ENCODE measurements around the gene CDH10. TPM values are rescaled to one million over a fixed set of nuclear protein-coding genes. Genes with fewer than 3 reads are reported as not detected.

CDH10 gene
- total RNA-seq, 1 donor from 2014 or later = not detected

DNA sequence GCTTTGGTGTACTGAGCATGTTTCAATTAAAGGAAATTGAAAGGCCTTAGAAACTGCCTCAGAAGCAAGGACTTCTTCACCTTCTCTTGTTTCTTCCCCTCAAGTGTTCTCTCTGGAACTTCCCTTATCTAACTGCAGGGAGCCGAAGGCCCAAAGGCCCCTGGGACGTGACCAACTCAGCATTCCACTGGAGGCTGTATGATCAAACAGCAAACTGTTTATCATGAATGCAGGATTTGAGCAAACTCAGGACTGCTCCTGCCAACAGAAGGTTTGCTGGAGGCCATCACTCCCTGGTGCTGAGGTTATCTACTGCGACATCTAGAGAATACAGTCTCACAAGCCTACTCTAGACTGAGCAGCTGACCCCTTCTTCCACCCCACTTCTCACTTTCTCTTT, 4.8 kb upstream of the CDH10 start:
- Histone ChIP-seq H3K27me3 (ENCODE audit: low read depth) (peaks cover 20% of the 10 kb centered on the region), H3K9me3 (replicated peaks) (no peaks in the 10 kb centered on the region), H3K36me3 (no peaks in the 10 kb centered on the region), H3K27ac (replicated peaks) (no peak overlapping the region), H3K4me3 (no peak overlapping the region), H3K4me1 (peaks cover 5% of the 10 kb centered on the region)
- no peak for DNase-seq
- TF ChIP-seq, protein P1, sequence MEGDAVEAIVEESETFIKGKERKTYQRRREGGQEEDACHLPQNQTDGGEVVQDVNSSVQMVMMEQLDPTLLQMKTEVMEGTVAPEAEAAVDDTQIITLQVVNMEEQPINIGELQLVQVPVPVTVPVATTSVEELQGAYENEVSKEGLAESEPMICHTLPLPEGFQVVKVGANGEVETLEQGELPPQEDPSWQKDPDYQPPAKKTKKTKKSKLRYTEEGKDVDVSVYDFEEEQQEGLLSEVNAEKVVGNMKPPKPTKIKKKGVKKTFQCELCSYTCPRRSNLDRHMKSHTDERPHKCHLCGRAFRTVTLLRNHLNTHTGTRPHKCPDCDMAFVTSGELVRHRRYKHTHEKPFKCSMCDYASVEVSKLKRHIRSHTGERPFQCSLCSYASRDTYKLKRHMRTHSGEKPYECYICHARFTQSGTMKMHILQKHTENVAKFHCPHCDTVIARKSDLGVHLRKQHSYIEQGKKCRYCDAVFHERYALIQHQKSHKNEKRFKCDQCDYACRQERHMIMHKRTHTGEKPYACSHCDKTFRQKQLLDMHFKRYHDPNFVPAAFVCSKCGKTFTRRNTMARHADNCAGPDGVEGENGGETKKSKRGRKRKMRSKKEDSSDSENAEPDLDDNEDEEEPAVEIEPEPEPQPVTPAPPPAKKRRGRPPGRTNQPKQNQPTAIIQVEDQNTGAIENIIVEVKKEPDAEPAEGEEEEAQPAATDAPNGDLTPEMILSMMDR (IDR thresholded peaks at IDR 0.05; ENCODE audit: borderline replicate concordance) = no peak
- intact Hi-C loops (cut with micrococcal nuclease) = no loop called here

DNA sequence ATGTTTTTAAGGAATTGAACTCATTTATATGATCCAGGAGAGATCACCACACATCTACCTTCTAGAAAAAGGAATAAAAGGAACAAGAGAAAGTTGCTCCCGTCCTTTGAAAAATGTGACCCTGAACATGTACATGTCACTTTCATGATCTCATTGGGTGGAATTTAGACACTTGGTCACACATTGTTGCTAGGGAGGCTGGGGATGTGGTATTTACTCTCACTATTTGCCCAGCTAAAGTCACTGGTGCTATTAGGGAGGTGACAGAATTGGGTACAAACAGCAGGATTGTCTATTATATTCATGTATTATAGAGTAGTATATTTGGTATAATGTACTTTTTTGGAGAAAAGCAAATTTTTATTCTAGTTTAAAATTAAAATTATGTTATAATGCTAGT, 2.1 kb upstream of the CDH10 start:
- intact Hi-C loops (cut with micrococcal nuclease) = no loop called here
- no peaks in the 10 kb centered on the region for H3K9me3 ChIP-seq (replicated peaks)
- DNase-seq = no peak
- H3K27ac ChIP-seq (replicated peaks) = no peak overlapping the region
- H3K4me1 ChIP-seq = peaks cover 5% of the 10 kb centered on the region
- no peaks in the 10 kb centered on the region for H3K36me3 ChIP-seq
- TF ChIP-seq, protein P1 (IDR thresholded peaks at IDR 0.05; ENCODE audit: borderline replicate concordance) = no peak
- H3K27me3 ChIP-seq (ENCODE audit: low read depth) = peaks cover 31% of the 10 kb centered on the region
- no peak overlapping the region for H3K4me3 ChIP-seq

DNA sequence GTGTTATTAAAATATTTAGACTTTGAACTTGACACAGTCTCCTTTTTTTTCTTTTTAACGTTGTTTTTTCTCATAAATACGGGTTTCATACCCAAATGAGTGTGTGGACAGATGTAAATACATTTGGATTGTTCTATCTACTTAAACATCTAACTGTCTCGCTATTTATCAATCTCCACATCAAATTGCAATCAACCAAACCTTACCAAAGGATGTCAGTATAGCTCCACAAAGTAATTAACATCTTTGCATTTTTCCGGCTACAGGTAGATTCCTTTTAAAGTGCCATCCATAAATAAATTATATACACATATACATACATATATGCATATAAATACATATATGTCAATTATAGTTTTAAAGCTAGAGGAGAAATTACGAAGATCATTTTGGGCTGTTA, 705 bp upstream of the CDH10 start:
- TF ChIP-seq, protein P1 (IDR thresholded peaks at IDR 0.05; ENCODE audit: borderline replicate concordance) = no peak
- H3K36me3 ChIP-seq = no peaks in the 10 kb centered on the region
- H3K9me3 ChIP-seq (replicated peaks) = no peaks in the 10 kb centered on the region
- peaks cover 31% of the 10 kb centered on the region for H3K27me3 ChIP-seq (ENCODE audit: low read depth)
- no peak overlapping the region for H3K4me3 ChIP-seq
- no peak overlapping the region for H3K27ac ChIP-seq (replicated peaks)
- DNase-seq = no peak
- H3K4me1 ChIP-seq = peaks cover 5% of the 10 kb centered on the region
- intact Hi-C loops (cut with micrococcal nuclease) = no loop called here

DNA sequence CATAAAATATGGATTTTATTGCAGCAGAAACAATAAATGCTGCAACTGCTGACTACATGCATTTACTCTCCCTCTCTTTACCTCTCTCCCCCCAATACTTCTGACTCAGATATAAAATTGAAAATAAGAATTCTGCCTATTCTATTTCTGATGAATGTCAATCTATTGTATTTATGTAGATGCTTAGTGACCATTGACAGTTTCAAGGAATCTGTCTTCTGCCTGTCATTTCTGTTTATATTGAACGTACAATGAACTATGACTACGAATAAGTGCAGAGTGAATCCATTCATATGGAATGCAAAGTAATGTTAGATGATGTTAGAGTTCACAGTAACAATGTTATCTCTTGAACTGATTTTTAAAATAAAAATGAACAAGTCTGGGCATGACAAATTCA, 898 bp downstream of the CDH10 start:
- Histone ChIP-seq H3K4me1 (peaks cover 5% of the 10 kb centered on the region), H3K27ac (replicated peaks) (no peak overlapping the region), H3K4me3 (no peak overlapping the region), H3K9me3 (replicated peaks) (no peaks in the 10 kb centered on the region), H3K36me3 (no peaks in the 10 kb centered on the region), H3K27me3 (ENCODE audit: low read depth) (peaks cover 31% of the 10 kb centered on the region)
- intact Hi-C loops (cut with micrococcal nuclease) = no loop called here
- TF ChIP-seq, protein P1 (IDR thresholded peaks at IDR 0.05; ENCODE audit: borderline replicate concordance) = no peak
- DNase-seq = no peak

DNA sequence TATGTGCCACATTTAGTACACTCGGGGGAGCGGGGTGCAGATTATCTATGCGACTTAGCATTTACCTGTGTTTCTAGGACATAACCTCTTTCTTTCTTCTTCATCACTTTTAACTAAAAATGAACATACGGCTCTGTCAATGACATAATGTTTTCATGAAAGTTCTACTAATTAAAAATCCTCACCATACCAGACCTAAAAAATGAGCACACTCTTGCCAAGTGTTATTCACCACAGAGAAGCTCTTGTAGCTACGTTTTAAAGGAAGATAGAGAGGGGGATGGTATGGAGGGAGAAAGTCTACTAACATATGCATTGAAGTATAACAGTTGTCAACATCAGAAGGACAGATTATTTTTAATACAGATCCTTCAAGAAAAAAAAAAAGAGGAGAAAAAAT, 1.6 kb downstream of the CDH10 start:
- intact Hi-C loops (cut with micrococcal nuclease) = no loop called here
- Histone ChIP-seq H3K36me3 (no peaks in the 10 kb centered on the region), H3K4me3 (no peak overlapping the region), H3K4me1 (peaks cover 5% of the 10 kb centered on the region), H3K27ac (replicated peaks) (no peak overlapping the region), H3K27me3 (ENCODE audit: low read depth) (peaks cover 31% of the 10 kb centered on the region), H3K9me3 (replicated peaks) (no peaks in the 10 kb centered on the region)
- DNase-seq = no peak
- TF ChIP-seq, protein P1 (IDR thresholded peaks at IDR 0.05; ENCODE audit: borderline replicate concordance) = no peak

DNA sequence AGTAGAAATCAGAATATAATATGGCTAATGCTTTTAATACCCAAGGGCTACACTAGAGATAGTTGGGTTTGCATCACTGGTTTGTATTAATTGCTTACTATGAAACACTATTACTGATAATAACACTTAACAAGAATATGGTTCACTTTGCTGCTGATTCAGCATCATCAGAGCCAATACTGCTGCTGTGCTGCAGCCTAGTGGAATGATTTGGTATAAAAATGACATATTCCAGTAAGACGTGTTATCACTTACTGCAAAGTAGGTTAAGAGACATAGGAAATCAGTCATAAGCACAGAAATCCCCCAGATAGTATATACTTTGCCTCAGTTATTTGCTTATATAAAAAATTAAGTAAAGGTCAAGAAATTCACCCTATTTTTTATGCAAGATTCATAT, 2.8 kb downstream of the CDH10 start:
- no peak for DNase-seq
- Histone ChIP-seq H3K27ac (replicated peaks) (no peak overlapping the region), H3K27me3 (ENCODE audit: low read depth) (peaks cover 31% of the 10 kb centered on the region), H3K4me1 (peaks cover 5% of the 10 kb centered on the region), H3K4me3 (no peak overlapping the region), H3K36me3 (no peaks in the 10 kb centered on the region), H3K9me3 (replicated peaks) (no peaks in the 10 kb centered on the region)
- intact Hi-C loops (cut with micrococcal nuclease) = no loop called here
- TF ChIP-seq, protein P1 (IDR thresholded peaks at IDR 0.05; ENCODE audit: borderline replicate concordance) = peak; percentile 52

Measured in left ventricle myocardium inferior (tissue), 1 donor.